Measurements from ENCODE around the gene IRF2BP2.
"Not testable (repeated sequence)": the region's sequence is repeated elsewhere in the genome, so short reads cannot be mapped to it uniquely, and the experiment has no call there.

Gene IRF2BP2

DNA sequence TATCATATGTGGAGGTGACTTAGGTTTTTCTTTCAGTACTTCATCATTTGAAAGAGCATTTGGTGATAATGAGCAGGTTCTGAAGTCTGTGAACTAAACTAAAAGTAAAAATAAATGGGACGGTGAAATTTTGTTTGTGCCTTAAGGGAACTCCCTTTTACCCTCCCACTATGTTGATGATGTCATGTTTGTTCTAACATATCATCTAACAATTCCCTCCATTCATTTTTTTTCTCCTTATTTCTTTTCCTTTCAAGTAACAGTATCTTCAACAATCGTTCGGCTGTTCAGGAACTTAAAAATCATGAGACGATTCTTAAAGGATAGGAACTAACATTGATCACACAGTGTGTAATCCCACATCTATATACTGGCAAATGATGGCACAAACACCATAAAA lies 30.0 kb upstream of the IRF2BP2 start:
- in situ Hi-C loops (cut with HindIII; ENCODE audit: low pct_ligation_motif_present, low sequenced_read_pairs), result no loop called here
- no peak overlapping the region for H3K27ac ChIP-seq
- no peak for TF ChIP-seq CTCF (IDR thresholded peaks at IDR 0.05; ENCODE audit: low read depth, low read length, missing control alignments)
- no peaks in the 10 kb centered on the region for H3K27me3 ChIP-seq (replicated peaks)
- H3K4me3 ChIP-seq (ENCODE audit: low read depth, low read length), result no peak overlapping the region
- DNase-seq, result no peak
- no peaks in the 10 kb centered on the region for H3K36me3 ChIP-seq (replicated peaks)

- Histone ChIP-seq H3K27ac (no peak overlapping the region), H3K36me3 (replicated peaks) (no peaks in the 10 kb centered on the region), H3K27me3 (replicated peaks) (no peaks in the 10 kb centered on the region), H3K4me3 (ENCODE audit: low read depth, low read length) (no peak overlapping the region)
- in situ Hi-C loops (cut with HindIII; ENCODE audit: low pct_ligation_motif_present, low sequenced_read_pairs), result no loop called here
- DNase-seq, result no peak
- TF ChIP-seq CTCF (IDR thresholded peaks at IDR 0.05; ENCODE audit: low read depth, low read length, missing control alignments), result no peak
Observed at GRCh38 chr1:234638832-234639799, 29.1 kb upstream of the IRF2BP2 start.

DNA sequence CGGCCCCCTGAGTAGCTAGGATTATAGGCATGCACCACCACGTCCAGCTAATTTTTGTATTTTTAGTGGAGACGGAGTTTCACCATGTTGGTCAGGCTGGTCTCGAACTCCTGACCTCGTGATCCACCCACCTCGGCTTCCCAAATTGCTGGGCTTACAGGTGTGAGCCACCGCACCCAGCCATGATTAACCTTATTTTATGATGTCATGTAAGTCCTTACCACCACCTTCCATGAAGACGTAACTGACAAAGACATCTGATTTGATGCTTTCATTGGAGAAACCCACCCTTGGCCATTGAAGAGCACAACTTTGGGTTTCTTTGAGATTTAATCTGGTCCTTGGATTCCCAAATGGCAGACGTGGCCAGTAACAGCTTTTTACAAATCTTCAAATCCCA lies 24.9 kb upstream of the IRF2BP2 start:
- DNase-seq; in situ Hi-C loops (cut with HindIII; ENCODE audit: low pct_ligation_motif_present, low sequenced_read_pairs): not testable (repeated sequence)

GRCh38 chr1:234634387-234634786 lies 24.4 kb upstream of the IRF2BP2 start:
- H3K36me3 ChIP-seq (replicated peaks), result no peaks in the 10 kb centered on the region
- no peak overlapping the region for H3K27ac ChIP-seq
- in situ Hi-C loops (cut with HindIII; ENCODE audit: low pct_ligation_motif_present, low sequenced_read_pairs), result no loop called here
- no peaks in the 10 kb centered on the region for H3K27me3 ChIP-seq (replicated peaks)
- no peak for DNase-seq
- TF ChIP-seq CTCF (IDR thresholded peaks at IDR 0.05; ENCODE audit: low read depth, low read length, missing control alignments), result no peak
- H3K4me3 ChIP-seq (ENCODE audit: low read depth, low read length), result no peak overlapping the region

More for the DNA sequence above, 24.9 kb upstream of the IRF2BP2 start:
- H3K4me3 ChIP-seq (ENCODE audit: low read depth, low read length); H3K36me3 ChIP-seq (replicated peaks); H3K27ac ChIP-seq; H3K27me3 ChIP-seq (replicated peaks): not testable (repeated sequence)

GRCh38 chr1:234633246-234634003 lies 23.4 kb upstream of the IRF2BP2 start:
- no peak for DNase-seq
- in situ Hi-C loops (cut with HindIII; ENCODE audit: low pct_ligation_motif_present, low sequenced_read_pairs), result no loop called here
- TF ChIP-seq CTCF (IDR thresholded peaks at IDR 0.05; ENCODE audit: low read depth, low read length, missing control alignments), result no peak
- Histone ChIP-seq H3K36me3 (replicated peaks) (no peaks in the 10 kb centered on the region), H3K27ac (no peak overlapping the region), H3K27me3 (replicated peaks) (no peaks in the 10 kb centered on the region), H3K4me3 (ENCODE audit: low read depth, low read length) (no peak overlapping the region)

GRCh38 chr1:234632225-234632624 lies 22.2 kb upstream of the IRF2BP2 start:
- Histone ChIP-seq H3K36me3 (replicated peaks) (no peaks in the 10 kb centered on the region), H3K27ac (peak overlapping the region; percentile 82), H3K4me3 (ENCODE audit: low read depth, low read length) (no peak overlapping the region), H3K27me3 (replicated peaks) (no peaks in the 10 kb centered on the region)
- in situ Hi-C loops (cut with HindIII; ENCODE audit: low pct_ligation_motif_present, low sequenced_read_pairs), result no loop called here
- no peak for DNase-seq
- no peak for TF ChIP-seq CTCF (IDR thresholded peaks at IDR 0.05; ENCODE audit: low read depth, low read length, missing control alignments)

Data from brain microvascular endothelial cell (primary cell).